Osteoblast (primary cell): ENCODE data around the gene POU2AF3. TPM values are rescaled to one million over a fixed set of nuclear protein-coding genes. Genes with fewer than 3 reads are reported as not detected.

Experiments
- DNase-seq: peaks from one replicate; pipeline ENCODE4 v3.0.0; 2011; ENCODE audit warnings: low spot score, mixed read lengths; ENCODE audit not compliant: insufficient read length; ENCODE audit errors: missing footprints
- H2AFZ ChIP-seq: 2 replicates; pipeline ENCODE4 v1.6.0; 2011; ENCODE audit warnings: mild to moderate bottlenecking, low read length
- H3K27ac ChIP-seq: 2 replicates; pipeline ENCODE4 v1.5.1; 2011; ENCODE audit warnings: mild to moderate bottlenecking, low read depth, low read length, moderate library complexity
- H3K27me3 ChIP-seq: 2 replicates; pipeline ENCODE4 v1.6.0; 2012; ENCODE audit warnings: mild to moderate bottlenecking, control low read depth, inconsistent platforms, low read length, moderate library complexity; ENCODE audit not compliant: insufficient read depth
- H3K36me3 ChIP-seq: 2 replicates; pipeline ENCODE4 v1.5.1; 2011; ENCODE audit warnings: mild to moderate bottlenecking, low read length, control low read depth, moderate library complexity; ENCODE audit not compliant: insufficient read depth
- H3K4me1 ChIP-seq: 2 replicates; pipeline ENCODE4 v1.5.1; 2011; ENCODE audit warnings: mild to moderate bottlenecking, low read length, control low read depth, moderate library complexity; ENCODE audit not compliant: insufficient read depth
- H3K4me2 ChIP-seq: 2 replicates; pipeline ENCODE4 v1.6.0; 2011; ENCODE audit warnings: mild to moderate bottlenecking, low read length; ENCODE audit not compliant: insufficient read depth
- H3K4me3 ChIP-seq: fragments of 200-600 bp; sonication (generic); 3 replicates; pipeline ENCODE4 v1.5.1; 2012; ENCODE audit warnings: mild to moderate bottlenecking, low read length, inconsistent platforms; ENCODE audit not compliant: insufficient read depth
- H3K79me2 ChIP-seq: 2 replicates; pipeline ENCODE4 v1.6.0; 2012; ENCODE audit warnings: mild to moderate bottlenecking, low read length, control low read depth, inconsistent platforms; ENCODE audit not compliant: insufficient read depth
- H3K9me3 ChIP-seq: 2 replicates; pipeline ENCODE4 v1.5.1; 2011; ENCODE audit warnings: low read depth, low read length, control low read depth
- H4K20me1 ChIP-seq: 2 replicates; pipeline ENCODE4 v1.6.0; 2012; ENCODE audit warnings: mild to moderate bottlenecking, low read length, control low read depth; ENCODE audit not compliant: insufficient read depth
- CTCF ChIP-seq: IDR thresholded peaks from 2 replicates; pipeline ENCODE4 v1.5.1; 2011; ENCODE audit warnings: mild to moderate bottlenecking, low read depth, low read length, moderate library complexity; ENCODE audit errors: extremely low read depth
- total RNA-seq: library from RNA; depleted of rRNA; stranded (reverse); fragments of >200 nt; gene quantifications from 2 replicates; pipeline ENCODE4 v1.2.3, GENCODE V29; 2012

Gene POU2AF3
- total RNA-seq, 1 donor, result 0.36 TPM

GRCh38 chr11:111307472-111308108, 9.2 kb downstream of the POU2AF3 start:
- no peak for DNase-seq

GRCh38 chr11:111308140-111308539, 9.8 kb downstream of the POU2AF3 start:
- H2AFZ ChIP-seq, result no peak overlapping the region
- H3K36me3 ChIP-seq, result no peaks in the 10 kb centered on the region
- H4K20me1 ChIP-seq, result no peaks in the 10 kb centered on the region
- DNase-seq, result no peak
- H3K4me2 ChIP-seq, result no peak overlapping the region
- H3K9me3 ChIP-seq, result no peaks in the 10 kb centered on the region
- TF ChIP-seq CTCF, result no peak
- peaks cover 39% of the 10 kb centered on the region for H3K27me3 ChIP-seq
- no peaks in the 10 kb centered on the region for H3K79me2 ChIP-seq
- H3K4me3 ChIP-seq, result no peak overlapping the region
- H3K4me1 ChIP-seq, result no peaks in the 10 kb centered on the region
- no peak overlapping the region for H3K27ac ChIP-seq

More at GRCh38 chr11:111307472-111308108, 9.2 kb downstream of the POU2AF3 start:
- Histone ChIP-seq H4K20me1 (no peaks in the 10 kb centered on the region), H3K4me3 (no peak overlapping the region), H3K4me2 (no peak overlapping the region), H3K9me3 (no peaks in the 10 kb centered on the region), H2AFZ (no peak overlapping the region), H3K79me2 (no peaks in the 10 kb centered on the region), H3K4me1 (no peaks in the 10 kb centered on the region), H3K27ac (no peak overlapping the region), H3K36me3 (no peaks in the 10 kb centered on the region), H3K27me3 (peaks cover 43% of the 10 kb centered on the region)
- no peak for TF ChIP-seq CTCF

- Histone ChIP-seq H3K27ac (no peak overlapping the region), H3K79me2 (no peaks in the 10 kb centered on the region), H3K9me3 (no peaks in the 10 kb centered on the region), H3K4me1 (no peaks in the 10 kb centered on the region), H2AFZ (no peak overlapping the region), H4K20me1 (no peaks in the 10 kb centered on the region), H3K4me2 (no peak overlapping the region), H3K4me3 (no peak overlapping the region), H3K27me3 (peaks cover 39% of the 10 kb centered on the region), H3K36me3 (no peaks in the 10 kb centered on the region)
- no peak for DNase-seq
- no peak for TF ChIP-seq CTCF
Measured at GRCh38 chr11:111309215-111309915, 11.0 kb downstream of the POU2AF3 start.

- no peak overlapping the region for H3K4me2 ChIP-seq
- no peak for DNase-seq
- TF ChIP-seq CTCF, result no peak
- H3K27me3 ChIP-seq, result peaks cover 37% of the 10 kb centered on the region
- H2AFZ ChIP-seq, result no peak overlapping the region
- no peaks in the 10 kb centered on the region for H4K20me1 ChIP-seq
- H3K36me3 ChIP-seq, result no peaks in the 10 kb centered on the region
- H3K4me3 ChIP-seq, result no peak overlapping the region
- no peaks in the 10 kb centered on the region for H3K79me2 ChIP-seq
- no peaks in the 10 kb centered on the region for H3K9me3 ChIP-seq
- no peak overlapping the region for H3K27ac ChIP-seq
- no peaks in the 10 kb centered on the region for H3K4me1 ChIP-seq
Measured at GRCh38 chr11:111310088-111310487, 11.7 kb downstream of the POU2AF3 start.
